K562 treated with DMSO at 1 percent for 4 hours (cell line): Measurements from ENCODE around the gene MS4A6E. TPM values are rescaled to one million over a fixed set of nuclear protein-coding genes. Genes with fewer than 3 reads are reported as not detected.

Experiments used
- total RNA-seq: library from RNA; unstranded; fragments of 300-600 nt; gene quantifications from 2 replicates; pipeline ENCODE4 v1.2.3, GENCODE V29; 2022; ENCODE audit not compliant: insufficient read depth

The MS4A6E gene, protein sequence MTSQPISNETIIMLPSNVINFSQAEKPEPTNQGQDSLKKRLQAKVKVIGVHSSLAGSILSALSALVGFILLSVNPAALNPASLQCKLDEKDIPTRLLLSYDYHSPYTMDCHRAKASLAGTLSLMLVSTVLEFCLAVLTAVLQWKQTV
- not detected in 2 replicates for total RNA-seq

DNA sequence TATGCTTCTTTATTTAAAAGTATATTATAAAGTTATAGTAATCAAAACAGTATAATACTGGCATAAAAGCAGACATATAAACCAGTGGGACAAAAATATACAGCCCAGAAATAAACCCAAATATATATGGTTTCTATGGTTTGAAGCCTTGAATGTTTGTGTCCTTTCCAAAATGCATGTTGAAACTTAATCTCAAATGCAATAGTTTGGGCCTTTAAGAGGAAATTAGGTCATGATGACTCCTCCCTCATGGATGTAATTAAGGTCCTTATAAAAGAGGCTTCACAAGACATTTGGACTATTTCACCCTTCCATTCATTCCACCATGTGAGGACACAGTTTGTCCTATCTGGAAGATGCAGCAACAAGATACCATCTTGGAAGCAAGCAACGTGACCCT is at the start of gene MS4A6E:
Gene MS4A6E, plus strand, starts transcription at position 301 of the 400 bp plus-strand sequence. CDS start 7,641 bp downstream, outside the sequence.

DNA sequence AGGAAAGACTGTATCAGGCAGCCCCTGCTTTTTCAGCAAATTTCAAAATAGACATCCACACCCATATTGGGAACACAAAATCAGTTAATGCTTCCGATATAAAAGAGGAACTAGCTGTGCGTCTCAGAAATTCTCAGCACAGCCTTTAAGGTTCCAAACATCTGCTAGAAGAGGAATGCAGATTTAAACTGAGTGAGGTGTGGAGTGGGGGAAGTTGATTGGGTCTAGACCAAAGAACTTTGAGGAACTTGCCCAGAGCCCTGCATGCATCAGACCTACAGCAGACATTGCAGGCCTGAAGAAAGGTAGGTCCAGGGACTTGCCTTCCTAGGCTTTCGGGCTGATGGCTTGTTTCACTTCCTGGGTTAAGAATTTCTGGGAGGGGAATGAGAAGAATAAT is 46.6 kb upstream of the MS4A6E start, which contains the start of gene MS4A4A:
Gene MS4A4A, plus strand, starts transcription at position 255 of the 400 bp plus-strand sequence. Its CDS starts 10 bp downstream, at position 265.

DNA sequence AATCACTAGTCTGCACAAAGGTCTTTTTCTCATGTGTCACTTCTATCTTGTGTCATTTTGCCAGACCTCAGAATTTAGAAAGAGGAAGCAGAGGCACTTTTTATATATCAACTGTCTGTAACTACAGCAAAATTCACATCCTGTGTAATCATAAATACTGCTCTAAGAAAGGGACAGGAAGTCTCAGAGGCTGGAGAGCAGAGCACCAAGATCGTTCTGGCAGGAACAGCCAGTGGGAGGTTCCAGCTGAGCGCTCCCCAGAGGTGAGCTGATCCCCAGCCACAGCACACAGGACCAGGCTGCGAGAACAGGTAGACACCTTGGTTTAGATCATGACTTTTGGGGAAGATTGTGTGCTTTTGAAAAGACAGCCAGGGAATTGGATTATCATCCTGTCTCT is 51.3 kb downstream of the MS4A6E start, which contains the start of gene MS4A7:
Gene MS4A7, plus strand, starts transcription at position 179 of the 400 bp plus-strand sequence. CDS start 4,610 bp downstream, outside the sequence.

Other genes starting within 250 kb of the MS4A6E start
- 6.0 and 10.1 TPM in 2 replicates for gene MS4A2, start 238.6 kb upstream of the MS4A6E start, total RNA-seq
- 0.86 and 3.4 TPM in 2 replicates for gene MS4A6A, start 144.2 kb upstream of the MS4A6E start, total RNA-seq
- 1.4 TPM in 1 of 2 replicates, not detected in the other for gene MS4A4E, start 84.1 kb upstream of the MS4A6E start, total RNA-seq
- 0.81 TPM in 1 of 2 replicates, not detected in the other for gene MS4A4A, start 46.6 kb upstream of the MS4A6E start, total RNA-seq
- not detected in 2 replicates for gene MS4A7, start 51.3 kb downstream of the MS4A6E start, total RNA-seq
- not detected in 2 replicates for gene MS4A14, start 69.2 kb downstream of the MS4A6E start, total RNA-seq
- gene MS4A5, start 102.3 kb downstream of the MS4A6E start, total RNA-seq, result not detected in 2 replicates
- not detected in 2 replicates for gene MS4A1, start 128.6 kb downstream of the MS4A6E start, total RNA-seq
- not detected in 2 replicates for gene MS4A12, start 165.5 kb downstream of the MS4A6E start, total RNA-seq
- gene MS4A13, start 188.1 kb downstream of the MS4A6E start, total RNA-seq, result not detected in 2 replicates